Measurements from ENCODE around the gene PCDH8.
A peak's percentile ranks its signal among the peaks of the same experiment; 100 is the strongest.

The PCDH8 gene

GRCh38 chr13:52810011-52810410 lies 38.4 kb downstream of the PCDH8 start:
- DNase-seq, result no peak

- DNase-seq, result peak; percentile 2
Measured at GRCh38 chr13:52809310-52809769, 39.1 kb downstream of the PCDH8 start.

GRCh38 chr13:52808842-52809219 lies 39.6 kb downstream of the PCDH8 start:
- DNase-seq, result no peak

- DNase-seq, result no peak
Measured at GRCh38 chr13:52806029-52806428, 42.4 kb downstream of the PCDH8 start.

GRCh38 chr13:52804202-52804641 lies 44.2 kb downstream of the PCDH8 start:
- DNase-seq, result no peak

- no peak for DNase-seq
Measured at GRCh38 chr13:52800856-52801255, 47.6 kb downstream of the PCDH8 start.

- no peak for DNase-seq
Measured at GRCh38 chr13:52798770-52799430, 49.5 kb downstream of the PCDH8 start.

- DNase-seq, result no peak
Measured at GRCh38 chr13:52797176-52797575, 51.3 kb downstream of the PCDH8 start.

GRCh38 chr13:52794589-52794988 lies 53.9 kb downstream of the PCDH8 start:
- DNase-seq, result no peak

- no peak for DNase-seq
Measured at GRCh38 chr13:52793515-52794061, 54.9 kb downstream of the PCDH8 start.

Measured in activated CD4-positive, alpha-beta T cell treated with anti-CD3 and anti-CD28 coated beads, Interleukin-2, amount 50 U/mL, for 1 hour (primary cell).